Mononuclear cell (primary cell): ENCODE data around the gene SMARCAL1. TPM values are rescaled to one million over a fixed set of nuclear protein-coding genes. Genes with fewer than 3 reads are reported as not detected.

ENCODE experiments used
- H3K27me3 ChIP-seq: 2 replicates; pipeline ENCODE4 v1.6.0; 2011; ENCODE audit warnings: low read length, control low read depth; ENCODE audit not compliant: insufficient read depth
- H3K4me1 ChIP-seq: 2 replicates; pipeline ENCODE4 v1.5.1; 2011; ENCODE audit warnings: mild to moderate bottlenecking, low read length, control low read depth; ENCODE audit not compliant: insufficient read depth
- H3K4me3 ChIP-seq: 2 replicates; pipeline ENCODE4 v1.5.1; 2011; ENCODE audit warnings: mild to moderate bottlenecking, low read length, moderate library complexity
- H3K9me3 ChIP-seq: 2 replicates; pipeline ENCODE4 v1.5.1; 2011; ENCODE audit warnings: low read depth, mild to moderate bottlenecking, control low read depth, low read length
- total RNA-seq: library from RNA; depleted of rRNA; stranded (reverse); fragments of >200 nt; gene quantifications from one replicate; pipeline ENCODE4 v1.2.3, GENCODE V29; 2012

Gene SMARCAL1
- total RNA-seq, 1 donor, result 2.6 TPM

- no peaks in the 10 kb centered on the region for H3K9me3 ChIP-seq
- H3K4me1 ChIP-seq, result peaks cover 11% of the 10 kb centered on the region
- H3K4me3 ChIP-seq, result no peak overlapping the region
- no peaks in the 10 kb centered on the region for H3K27me3 ChIP-seq
These were observed 1.7 kb upstream of the SMARCAL1 start for GRCh38 chr2:216410550-216410949.

DNA sequence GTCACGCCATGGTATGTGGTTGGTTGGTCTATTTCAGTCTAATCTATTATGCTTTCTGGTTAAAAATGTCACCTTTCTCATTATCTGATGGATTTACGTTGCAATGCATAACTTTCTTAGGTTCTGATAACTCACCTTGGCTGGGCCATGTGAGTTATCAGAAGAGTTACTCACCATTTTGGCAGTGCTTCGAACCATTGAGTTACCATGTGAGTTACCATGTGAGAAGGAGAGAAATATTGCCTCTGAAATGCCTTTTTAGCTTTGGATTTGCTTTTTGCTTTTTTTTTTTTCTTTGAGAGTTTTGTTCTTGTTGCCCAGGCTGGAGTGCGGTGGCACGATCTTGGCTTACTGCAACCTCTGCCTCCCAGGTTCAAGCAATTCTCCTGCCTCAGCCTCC lies 1.6 kb downstream of the SMARCAL1 start:
- no peak overlapping the region for H3K4me3 ChIP-seq
- H3K9me3 ChIP-seq, result no peaks in the 10 kb centered on the region
- peaks cover 25% of the 10 kb centered on the region for H3K4me1 ChIP-seq
- H3K27me3 ChIP-seq, result no peaks in the 10 kb centered on the region

- Histone ChIP-seq H3K9me3 (no peaks in the 10 kb centered on the region), H3K27me3 (no peaks in the 10 kb centered on the region), H3K4me3 (no peak overlapping the region), H3K4me1 (peaks cover 25% of the 10 kb centered on the region)
These were observed 2.6 kb downstream of the SMARCAL1 start for GRCh38 chr2:216414772-216415319.

DNA sequence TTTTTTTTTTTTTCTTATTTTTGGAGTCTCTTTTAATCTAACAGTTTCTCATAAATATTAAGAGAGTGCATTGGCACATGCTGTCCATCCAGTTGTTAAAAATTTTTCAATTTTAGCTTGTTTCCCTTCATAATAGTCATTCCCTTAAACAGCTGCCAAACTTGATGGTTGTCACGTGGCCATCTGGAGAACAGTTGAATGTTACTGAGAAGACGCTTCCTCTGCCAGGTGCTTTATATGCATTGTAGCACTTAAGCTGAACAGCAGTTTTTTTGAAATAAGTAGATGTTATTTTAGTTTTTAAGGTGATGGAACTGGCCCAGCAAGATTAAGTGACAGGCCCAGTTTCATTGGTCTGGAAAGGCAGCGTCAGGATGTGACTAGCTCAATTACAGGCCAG lies 3.3 kb downstream of the SMARCAL1 start:
- Histone ChIP-seq H3K4me3 (no peak overlapping the region), H3K4me1 (peaks cover 25% of the 10 kb centered on the region), H3K27me3 (no peaks in the 10 kb centered on the region), H3K9me3 (no peaks in the 10 kb centered on the region)

- H3K4me1 ChIP-seq, result peaks cover 25% of the 10 kb centered on the region
- H3K4me3 ChIP-seq, result no peak overlapping the region
- no peaks in the 10 kb centered on the region for H3K27me3 ChIP-seq
- H3K9me3 ChIP-seq, result no peaks in the 10 kb centered on the region
These were observed 4.5 kb downstream of the SMARCAL1 start for GRCh38 chr2:216416571-216417307.

DNA sequence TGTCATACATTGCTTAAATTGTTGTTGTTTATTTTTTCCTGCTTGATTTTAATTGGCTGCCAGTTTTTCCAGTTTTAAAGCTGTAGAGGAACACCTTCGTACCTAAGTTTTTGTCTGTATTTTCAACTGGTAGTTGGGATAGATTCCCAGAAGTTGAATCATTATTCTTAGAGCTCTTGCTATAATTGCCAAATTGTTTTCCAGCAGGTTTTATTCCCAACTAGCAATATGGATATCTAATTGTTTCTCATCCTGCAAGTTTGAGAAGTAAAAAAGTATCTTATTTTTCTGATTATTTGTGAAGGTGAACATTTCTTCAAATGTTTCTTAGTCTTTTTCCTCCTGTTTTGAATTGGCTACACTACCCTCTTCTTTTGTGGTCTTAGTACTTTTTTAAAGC lies 6.7 kb downstream of the SMARCAL1 start:
- no peaks in the 10 kb centered on the region for H3K9me3 ChIP-seq
- H3K4me3 ChIP-seq, result no peak overlapping the region
- no peaks in the 10 kb centered on the region for H3K27me3 ChIP-seq
- H3K4me1 ChIP-seq, result peaks cover 18% of the 10 kb centered on the region

- Histone ChIP-seq H3K4me1 (peaks cover 18% of the 10 kb centered on the region), H3K4me3 (no peak overlapping the region), H3K9me3 (no peaks in the 10 kb centered on the region), H3K27me3 (no peaks in the 10 kb centered on the region)
These were observed 8.2 kb downstream of the SMARCAL1 start for GRCh38 chr2:216420367-216421101.

DNA sequence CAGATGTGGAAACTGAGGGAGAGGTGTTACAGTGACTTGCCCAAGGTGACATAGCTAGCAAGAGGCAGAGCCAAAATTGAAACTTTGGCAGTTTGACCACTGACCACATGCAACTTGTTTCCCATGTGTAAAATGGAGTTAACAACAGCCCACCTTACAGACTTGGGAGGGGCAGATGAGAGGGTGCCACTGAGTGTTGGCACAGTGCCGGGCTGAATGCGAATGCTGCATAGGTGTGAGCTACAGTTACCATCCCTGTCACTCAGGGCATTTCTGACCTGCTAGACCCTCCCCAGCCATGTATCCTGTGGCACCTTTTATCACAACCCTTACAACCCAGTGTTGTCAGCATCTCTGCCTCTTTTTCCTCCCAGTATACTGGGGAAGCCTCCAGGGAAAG lies 10.8 kb downstream of the SMARCAL1 start:
- peaks cover 3% of the 10 kb centered on the region for H3K4me1 ChIP-seq
- H3K4me3 ChIP-seq, result no peak overlapping the region
- no peaks in the 10 kb centered on the region for H3K9me3 ChIP-seq
- no peaks in the 10 kb centered on the region for H3K27me3 ChIP-seq

DNA sequence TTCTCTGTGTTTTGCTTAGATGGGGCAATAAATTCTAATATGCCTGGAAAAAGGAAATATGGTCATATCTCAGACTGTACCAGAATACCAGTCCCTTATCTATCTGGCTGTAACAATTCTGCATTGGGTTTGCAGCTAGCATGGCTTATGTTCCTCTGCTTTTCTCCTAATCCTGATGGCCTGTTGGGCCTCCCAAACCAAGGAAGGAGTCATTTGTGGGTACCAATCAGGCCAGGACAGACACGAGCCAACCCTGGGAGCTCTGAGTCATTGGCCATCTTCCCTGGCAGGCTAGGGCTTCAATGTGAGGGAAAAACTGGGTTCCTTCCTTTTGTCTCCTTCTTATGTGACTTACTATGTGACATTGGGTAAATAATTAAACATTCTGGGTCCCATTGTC lies 12.0 kb downstream of the SMARCAL1 start:
- Histone ChIP-seq H3K4me1 (peaks cover 10% of the 10 kb centered on the region), H3K27me3 (no peaks in the 10 kb centered on the region), H3K4me3 (no peak overlapping the region), H3K9me3 (no peaks in the 10 kb centered on the region)

GRCh38 chr2:216425008-216425787 lies 12.9 kb downstream of the SMARCAL1 start:
- Histone ChIP-seq H3K4me3 (no peak overlapping the region), H3K9me3 (no peaks in the 10 kb centered on the region), H3K4me1 (peaks cover 16% of the 10 kb centered on the region), H3K27me3 (no peaks in the 10 kb centered on the region)

DNA sequence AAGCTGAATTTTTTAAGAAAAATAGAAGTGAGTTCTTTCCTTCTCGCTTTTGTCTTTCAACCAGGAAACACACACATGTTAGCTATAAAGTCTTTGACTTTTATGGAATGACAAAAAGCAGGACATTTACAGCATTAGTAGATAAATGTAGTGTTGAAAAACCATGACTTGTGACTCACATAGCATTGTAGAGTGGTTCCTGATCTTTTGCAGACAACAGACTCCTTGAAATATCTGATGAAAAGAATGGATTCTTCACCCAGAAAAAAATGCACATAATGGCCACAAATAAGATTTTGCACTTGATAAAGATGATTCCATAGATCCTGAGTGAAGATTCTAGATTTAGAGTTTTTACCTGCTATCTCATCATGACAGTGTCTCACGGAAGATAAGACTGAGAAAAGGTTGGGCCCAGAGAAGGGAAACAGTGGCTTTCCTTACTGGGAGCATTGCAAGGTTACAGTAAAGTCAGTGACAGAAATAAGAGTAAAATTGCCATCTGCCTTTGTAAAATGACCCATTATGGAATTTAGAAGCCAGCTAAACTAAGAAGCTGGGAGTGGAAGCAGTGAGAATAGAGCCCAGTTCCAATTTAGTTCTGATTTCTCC lies 14.0 kb downstream of the SMARCAL1 start:
- Histone ChIP-seq H3K27me3 (no peaks in the 10 kb centered on the region), H3K4me3 (no peak overlapping the region), H3K4me1 (peaks cover 16% of the 10 kb centered on the region), H3K9me3 (no peaks in the 10 kb centered on the region)

GRCh38 chr2:216426938-216427337 lies 14.7 kb downstream of the SMARCAL1 start:
- Histone ChIP-seq H3K9me3 (no peaks in the 10 kb centered on the region), H3K4me3 (no peak overlapping the region), H3K27me3 (no peaks in the 10 kb centered on the region), H3K4me1 (peaks cover 16% of the 10 kb centered on the region)

DNA sequence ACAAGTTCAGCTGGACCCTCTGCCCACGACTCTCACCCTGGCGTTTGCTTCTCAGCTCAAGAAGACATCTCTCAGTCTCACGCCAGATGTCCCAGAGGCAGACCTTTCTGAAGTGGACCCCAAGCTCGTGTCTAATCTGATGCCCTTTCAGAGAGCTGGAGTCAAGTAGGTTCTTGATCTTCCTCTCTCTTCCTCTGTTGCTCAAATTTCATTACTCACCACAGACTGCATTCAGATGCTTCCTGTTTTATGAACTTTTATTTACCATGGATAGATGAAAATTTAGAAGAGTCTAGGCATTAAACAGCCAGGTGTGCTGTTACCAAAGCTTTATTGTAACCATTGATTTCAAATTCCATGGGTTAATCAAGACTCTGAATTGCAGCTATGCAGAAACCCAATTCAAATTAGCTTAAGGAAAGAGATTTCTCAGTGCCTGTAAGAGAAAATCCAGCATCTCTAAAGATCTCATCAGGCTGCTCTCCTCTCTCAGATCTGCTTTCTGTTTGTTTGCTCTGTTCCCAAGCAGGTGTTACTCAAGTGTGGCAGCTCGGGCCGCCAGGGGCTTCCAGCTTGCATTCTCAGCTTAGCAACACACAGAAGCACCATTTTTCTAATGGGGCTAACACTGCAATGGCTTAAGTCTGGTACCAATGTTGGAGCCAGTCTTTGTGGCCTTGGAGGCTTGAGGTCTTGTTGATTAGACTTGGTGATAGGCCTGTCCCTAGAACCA lies 16.5 kb downstream of the SMARCAL1 start:
- Histone ChIP-seq H3K9me3 (no peaks in the 10 kb centered on the region), H3K27me3 (no peaks in the 10 kb centered on the region), H3K4me1 (peaks cover 13% of the 10 kb centered on the region), H3K4me3 (no peak overlapping the region)

- Histone ChIP-seq H3K9me3 (no peaks in the 10 kb centered on the region), H3K4me3 (no peak overlapping the region), H3K27me3 (no peaks in the 10 kb centered on the region), H3K4me1 (peaks cover 13% of the 10 kb centered on the region)
These were observed 17.1 kb downstream of the SMARCAL1 start for GRCh38 chr2:216429428-216429827.
